ENCODE results near the gene ROR1.
"Not testable (repeated sequence)": the region's sequence is repeated elsewhere in the genome, so short reads cannot be mapped to it uniquely, and the experiment has no call there.

The ROR1 gene

DNA sequence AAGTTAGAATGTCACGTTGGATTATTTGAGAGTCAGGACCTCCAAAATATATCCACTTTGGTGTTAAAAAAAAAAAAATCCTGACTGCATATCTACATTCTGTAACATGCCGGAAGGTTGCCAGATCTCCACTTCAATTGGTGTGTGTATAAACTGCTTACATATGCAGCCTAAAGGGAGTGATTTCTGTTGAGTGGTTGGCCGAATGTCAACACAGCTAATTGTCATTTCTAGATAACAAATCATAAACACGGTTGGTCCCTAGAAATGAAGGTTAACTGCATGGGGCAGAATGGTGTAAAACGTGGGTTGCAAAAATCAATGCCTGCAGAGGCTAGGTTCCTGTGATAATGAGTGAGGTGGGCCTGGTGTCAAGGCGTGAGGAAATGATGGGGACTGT is 15.0 kb upstream of the ROR1 start:
- DNase-seq (ENCODE audit: low read depth, low spot score) = no peak

DNA sequence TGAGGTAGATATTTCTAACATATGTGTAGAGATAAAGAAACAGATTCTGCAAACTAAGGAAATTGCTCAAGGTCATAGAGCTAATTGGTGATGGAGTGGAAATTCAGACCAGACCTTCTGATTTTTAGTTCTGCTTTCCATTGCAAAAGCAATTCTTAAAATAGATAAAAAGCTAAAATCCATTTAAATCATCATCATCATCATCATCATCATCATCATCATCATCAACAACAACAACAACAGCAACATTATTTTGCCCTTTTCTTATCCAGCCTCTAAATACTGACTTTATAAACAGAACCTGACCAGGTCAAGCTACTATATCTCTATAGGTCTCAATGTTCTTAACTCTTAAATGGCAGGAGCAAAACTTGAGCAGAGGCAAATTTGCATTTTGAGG is 14.0 kb upstream of the ROR1 start:
- DNase-seq (ENCODE audit: low read depth, low spot score) = no peak

DNA sequence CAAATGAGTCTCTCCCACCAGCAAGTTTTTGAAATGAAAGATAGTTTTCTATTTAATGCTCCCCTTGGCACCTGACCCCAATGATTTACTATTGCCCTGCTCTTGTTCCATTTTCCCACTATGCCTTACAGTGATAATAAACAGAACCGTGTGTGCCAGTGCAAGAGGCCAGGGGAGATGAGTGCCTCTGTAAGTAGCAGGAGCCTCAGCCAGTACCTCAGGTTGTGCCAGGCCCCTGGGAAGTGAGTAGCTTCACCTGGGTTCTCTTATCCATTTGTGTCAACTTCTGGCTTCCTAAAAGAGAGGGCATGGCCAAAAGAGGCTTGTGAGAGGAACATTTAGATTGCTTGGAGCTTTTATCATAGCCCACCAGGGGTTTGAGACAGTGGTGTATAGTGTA is 3.4 kb upstream of the ROR1 start:
- DNase-seq (ENCODE audit: low read depth, low spot score) = no peak

DNA sequence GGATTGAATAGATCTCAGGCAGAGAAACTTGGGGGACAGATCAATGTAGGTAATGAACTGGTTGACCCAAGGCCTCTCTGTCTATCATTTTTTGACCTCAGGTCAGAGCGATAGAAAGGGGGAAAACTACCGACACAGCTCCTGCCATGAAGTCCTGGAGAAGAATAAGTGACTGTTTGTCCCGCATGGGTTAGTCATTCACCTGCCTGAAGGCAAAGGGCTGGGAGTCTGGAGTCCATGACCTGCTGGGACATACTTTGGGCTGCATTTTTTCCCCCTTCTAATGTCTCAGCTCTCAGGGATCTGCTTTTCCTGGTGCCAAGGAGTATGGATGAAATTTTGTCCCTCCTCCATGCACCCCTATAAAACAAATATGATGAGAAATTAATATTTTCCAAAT is 1.6 kb upstream of the ROR1 start:
- no peak for DNase-seq (ENCODE audit: low read depth, low spot score)

DNA sequence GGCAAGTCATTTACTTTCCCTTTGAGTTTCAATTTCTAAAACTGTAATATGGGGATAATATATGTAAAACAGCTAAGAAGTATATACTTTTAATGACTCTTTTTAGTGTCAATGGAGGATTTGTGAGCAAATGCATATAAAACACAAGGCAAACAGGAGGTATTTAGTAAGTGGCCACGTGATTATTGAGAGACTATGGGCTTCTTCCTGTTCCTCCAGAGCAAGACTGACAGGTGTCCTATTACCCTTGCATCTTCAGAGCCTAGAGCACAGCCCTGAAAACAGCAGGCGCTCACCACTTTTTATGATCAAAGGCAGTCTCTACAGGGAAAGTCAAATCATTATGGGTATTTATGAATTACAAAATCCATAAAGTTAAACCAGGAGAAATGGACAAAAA is 941 bp upstream of the ROR1 start:
- DNase-seq (ENCODE audit: low read depth, low spot score) = no peak

DNA sequence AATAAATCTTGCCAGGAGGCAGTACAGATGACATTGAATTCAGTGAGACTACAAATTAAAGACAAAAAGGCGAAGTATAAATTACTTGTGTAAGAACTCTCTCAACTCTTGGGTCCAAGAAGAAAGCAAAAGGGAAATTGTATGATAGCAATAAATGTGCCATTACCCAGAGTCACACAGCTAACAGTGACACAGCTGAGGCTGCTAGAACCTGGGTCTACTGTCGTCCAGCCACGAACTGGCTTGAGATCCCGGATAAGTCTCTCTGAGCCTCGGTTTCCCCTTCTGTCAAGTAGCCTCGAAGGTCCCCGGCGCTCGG is 362 bp upstream of the ROR1 start:
- no peak for DNase-seq (ENCODE audit: low read depth, low spot score)

DNA sequence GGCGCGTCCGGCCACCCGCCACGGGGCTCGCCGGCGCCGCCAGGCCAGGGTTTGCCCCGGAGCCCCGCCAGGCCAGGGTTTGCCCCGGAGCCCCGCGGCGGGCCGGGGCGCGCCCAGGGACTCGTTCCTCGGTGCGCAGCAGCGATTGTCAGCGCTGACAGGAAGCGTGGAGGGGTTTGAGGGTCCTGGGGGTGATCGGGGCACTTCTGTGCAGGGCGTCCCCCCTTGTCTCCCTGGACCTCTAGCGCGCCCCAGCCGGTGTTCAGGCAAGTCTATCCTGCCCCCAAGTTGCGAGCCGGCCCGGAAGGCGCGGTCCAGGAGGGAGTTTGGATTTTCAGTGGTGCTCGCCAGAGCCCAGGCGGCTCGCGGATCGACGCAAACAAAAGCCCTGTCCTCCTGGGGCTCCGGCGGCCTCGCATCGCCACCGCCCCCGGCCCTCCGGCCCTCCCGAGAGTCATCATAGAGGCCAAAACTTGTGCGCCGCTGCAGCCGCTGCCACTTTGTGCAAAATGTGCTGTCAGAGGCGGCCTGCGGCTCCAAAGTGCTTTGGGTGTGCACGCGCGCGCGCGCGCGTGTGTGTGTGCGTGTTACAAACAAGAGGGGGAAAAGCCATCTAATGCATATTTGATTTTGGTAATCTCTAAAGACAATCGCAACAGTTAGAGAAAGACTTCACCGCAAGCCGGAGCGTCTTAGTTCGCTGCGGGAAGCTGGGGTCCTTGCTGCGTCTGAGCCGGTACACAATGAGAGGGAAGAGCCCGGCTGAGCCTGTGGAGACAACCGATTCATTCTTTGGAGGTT is 1.0 kb downstream of the ROR1 start:
- DNase-seq (ENCODE audit: low read depth, low spot score) = no peak

DNA sequence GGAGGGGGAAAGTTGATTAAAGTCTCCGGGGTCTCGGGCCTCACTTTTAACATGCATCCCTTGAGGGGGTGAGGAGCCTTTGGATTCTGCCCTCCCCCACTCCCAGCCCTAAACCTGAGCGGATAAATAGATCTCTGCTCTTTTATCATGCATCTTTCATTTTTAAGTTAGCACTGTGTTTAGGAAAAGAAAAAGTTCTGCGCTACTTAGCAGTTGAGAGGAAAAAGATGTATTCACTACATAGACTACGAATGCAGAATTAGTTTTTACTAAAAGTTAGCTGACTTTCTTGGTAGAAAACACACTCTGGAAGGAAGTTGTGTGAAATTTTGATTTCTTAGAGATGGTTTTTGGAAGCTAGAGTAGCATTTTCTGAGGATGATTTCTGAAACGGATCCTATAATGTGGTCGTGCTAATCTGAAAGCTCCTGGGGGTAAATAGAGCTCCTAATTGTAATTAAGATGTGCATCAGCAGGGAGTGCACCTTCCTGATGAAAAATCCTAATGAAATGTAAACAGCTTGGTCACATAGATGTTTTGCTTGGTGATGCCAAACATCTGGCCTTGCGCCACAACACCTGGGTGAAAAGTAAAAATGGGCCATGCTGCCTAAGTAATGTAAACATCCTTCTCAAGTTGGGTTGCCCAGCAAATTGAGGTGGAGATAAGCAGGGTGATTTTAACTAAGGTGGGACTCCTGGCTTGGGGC is 1.8 kb downstream of the ROR1 start:
- no peak for DNase-seq (ENCODE audit: low read depth, low spot score)

DNA sequence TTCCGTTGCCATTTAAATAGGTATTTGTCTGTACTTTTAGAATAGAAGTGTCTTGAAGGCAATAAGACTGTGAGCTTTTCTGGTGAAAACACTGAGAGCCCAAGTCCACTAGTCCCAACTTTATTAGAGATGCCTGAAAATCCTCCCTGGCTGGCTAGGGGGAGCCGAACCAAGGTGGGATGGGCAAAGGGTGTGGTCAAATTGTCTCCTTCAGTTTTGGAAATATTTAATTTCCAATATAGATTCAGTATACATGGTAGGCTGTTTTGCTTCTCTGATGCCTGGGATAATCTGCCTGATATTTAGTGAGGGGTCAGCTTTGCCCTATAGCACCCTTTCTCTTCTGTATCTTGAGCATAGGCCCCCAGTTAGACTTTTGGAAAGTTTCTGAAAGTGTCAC is 3.5 kb downstream of the ROR1 start:
- DNase-seq (ENCODE audit: low read depth, low spot score) = no peak

DNA sequence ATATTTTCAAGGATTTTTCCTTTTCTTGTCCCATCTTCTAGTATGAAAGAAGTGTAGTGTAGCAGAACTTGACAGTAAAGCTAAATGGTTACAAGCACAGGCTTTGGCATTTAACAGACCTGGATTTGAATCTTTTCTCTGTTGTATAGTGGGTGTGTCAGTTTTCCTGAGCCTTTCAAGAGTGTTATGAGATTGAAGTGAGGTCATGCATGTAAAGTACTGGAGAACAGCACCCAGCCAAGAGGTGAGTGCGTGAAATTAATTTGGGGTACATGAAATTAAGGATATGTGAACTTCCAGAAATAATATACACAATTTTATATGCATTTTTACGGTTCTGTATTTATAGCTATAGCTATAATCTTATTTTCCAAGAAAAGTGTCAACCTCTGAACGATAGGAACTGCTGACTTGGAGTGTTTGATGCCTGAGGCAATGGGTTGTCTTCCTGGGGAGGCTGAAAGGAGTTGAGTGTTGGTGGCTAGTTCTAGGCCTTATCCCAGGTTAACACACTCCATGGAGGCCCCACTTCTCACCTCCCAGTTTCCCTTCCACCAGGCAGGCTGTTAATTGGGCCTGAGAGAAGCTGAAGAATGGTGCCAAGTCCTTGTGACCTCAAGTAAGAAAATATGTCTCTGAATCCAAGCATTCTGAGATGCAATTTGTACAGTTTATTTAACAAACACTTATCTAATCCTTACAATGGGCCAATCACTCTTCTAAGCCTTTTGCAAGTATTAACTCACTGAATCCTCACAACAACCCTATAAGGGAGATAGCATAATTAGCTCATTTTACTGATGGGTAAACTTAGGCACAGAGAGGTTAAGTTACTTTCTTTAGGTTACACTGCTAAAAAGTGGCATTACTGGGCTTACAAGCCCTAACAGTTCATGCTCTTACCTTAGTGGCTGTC is 4.4 kb downstream of the ROR1 start:
- DNase-seq (ENCODE audit: low read depth, low spot score) = no peak

DNA sequence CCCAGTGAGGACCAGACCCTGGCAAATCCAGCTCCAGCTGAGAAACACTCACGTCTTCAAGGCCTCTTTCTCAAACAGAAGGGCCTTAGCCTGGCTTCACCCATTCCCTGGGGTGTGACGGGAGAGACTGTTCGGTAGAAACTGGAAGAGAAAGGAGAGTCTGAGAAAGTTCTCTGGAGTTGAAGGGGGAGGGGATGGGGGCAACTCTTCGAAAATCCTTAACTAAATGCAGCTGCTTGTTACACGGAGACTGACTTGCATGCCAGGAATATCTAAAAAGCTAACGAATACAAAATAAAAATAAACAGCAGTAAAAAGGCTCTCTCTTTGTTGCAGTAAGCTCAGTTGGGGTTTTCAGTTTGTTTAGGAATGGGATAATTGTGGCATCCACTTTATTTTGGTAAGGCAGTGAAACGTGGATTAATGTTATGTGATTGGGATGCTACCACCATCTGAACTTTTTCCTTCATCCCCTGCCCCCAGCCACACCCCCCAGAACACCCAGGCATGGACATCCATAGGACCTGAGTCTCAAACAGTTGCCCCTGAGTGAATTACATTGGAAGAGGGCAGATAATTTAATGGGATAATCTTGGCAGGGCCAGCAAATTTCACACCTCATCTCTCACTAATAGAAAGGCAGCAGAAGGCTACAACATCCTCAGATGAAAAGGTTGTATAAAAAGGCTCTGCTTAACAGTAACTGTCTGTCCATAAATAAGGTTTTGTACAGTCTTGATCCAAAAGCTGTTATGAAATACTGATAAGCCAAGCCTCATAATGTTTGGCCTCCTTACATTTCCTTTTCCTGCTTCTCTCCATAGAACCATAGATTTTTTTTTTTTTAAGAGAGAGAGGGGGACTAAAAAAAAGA is 5.8 kb downstream of the ROR1 start:
- DNase-seq (ENCODE audit: low read depth, low spot score) = no peak

DNA sequence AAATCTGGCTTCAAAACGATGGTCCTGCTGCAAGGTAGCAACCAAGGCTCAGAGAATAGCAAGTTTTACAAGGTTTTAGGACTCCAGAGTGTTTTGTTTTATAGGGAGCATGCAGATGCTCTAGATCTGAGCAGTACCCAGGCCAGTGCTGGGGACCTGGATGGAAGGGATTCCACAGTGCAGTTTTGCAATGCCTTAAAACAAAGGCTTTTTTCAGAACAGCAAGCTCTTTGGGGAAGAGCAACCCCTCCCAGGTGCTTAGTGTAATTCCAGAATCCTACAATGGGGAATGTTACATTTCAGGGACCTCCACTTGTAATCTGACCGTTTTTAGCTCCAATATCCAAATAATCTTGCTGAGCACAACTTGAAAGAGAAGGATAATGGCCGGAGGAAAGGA is 6.7 kb downstream of the ROR1 start:
- DNase-seq (ENCODE audit: low read depth, low spot score) = no peak

DNA sequence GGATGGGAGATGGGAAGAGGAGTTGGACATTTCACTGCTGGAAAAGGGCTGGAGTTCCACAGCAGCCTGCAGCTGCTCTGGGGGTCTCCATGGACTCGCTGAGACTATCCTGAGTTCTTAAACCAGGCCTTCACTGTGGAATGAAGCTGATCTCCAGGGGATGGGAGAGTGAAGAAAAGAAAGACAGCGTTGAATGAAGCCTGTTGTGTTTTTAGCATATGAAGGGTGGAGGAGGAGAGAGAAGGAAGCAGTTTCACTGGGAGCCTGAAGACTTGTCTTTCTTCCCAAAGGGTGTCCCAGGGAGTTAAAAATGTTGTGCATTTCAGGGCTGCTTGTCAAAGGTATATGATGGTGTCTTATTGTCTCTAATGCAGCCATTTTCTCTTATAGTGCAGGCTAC is 9.2 kb downstream of the ROR1 start:
- DNase-seq (ENCODE audit: low read depth, low spot score) = no peak

DNA sequence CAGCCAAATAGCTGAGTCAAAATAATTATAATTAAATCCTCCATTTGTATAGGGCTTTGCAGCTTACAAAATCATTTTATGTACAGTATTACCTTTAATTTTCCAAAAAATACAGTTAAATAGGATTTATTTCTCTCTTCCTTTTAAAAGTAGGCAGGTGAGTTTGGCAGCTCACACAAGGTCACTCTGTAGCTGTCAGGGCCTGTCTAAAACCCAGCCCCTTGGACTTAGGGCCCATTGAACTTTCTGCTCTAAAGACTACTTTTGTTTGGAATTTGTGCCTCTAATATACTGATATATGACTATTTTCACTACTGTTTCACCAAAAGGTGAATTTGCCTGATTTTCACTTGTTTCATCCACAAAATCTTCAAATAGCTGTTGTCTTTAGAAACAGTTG is 10.3 kb downstream of the ROR1 start:
- no peak for DNase-seq (ENCODE audit: low read depth, low spot score)

DNA sequence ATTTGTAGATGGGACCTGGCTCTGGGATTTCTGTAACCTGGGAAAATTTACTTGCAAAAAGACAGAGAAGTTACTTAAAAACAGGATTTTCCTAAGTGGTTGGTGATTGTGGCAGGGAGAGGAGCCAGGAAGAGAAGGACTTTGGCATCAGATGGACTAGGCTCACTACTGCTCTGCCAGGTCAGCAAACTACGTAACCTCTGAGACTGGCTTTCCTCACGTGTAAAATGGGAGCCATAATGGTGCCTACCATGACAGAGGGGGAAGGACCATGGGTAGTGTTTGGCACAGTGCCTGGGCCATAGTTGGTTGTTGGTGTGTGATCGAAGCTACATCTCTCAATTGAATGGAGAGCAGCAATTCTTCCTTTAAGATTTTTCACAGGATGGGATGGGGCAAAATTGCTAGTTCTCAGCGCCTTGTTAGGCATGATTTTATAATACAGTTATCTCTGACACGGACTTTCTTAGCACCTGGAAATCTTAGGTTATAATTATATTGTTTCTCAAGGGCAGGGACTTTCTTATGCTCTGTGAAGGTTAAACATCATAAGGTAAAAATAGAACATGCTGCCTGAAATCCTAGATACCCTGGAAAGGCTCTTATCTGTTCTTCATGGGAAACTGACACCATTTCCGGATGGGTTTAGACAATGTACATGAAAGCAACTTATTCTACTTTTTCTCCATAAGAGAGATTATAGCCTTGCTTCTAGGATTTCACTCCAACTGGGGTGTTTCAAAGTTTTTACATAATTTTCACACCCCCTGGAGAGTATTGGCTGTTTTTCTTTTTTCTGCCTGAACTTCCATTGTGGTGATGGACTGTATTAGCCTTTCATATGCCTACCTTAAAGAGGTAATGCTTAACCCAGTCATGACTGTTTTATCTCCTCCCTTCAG is 10.9 kb downstream of the ROR1 start:
- DNase-seq (ENCODE audit: low read depth, low spot score) = no peak

DNA sequence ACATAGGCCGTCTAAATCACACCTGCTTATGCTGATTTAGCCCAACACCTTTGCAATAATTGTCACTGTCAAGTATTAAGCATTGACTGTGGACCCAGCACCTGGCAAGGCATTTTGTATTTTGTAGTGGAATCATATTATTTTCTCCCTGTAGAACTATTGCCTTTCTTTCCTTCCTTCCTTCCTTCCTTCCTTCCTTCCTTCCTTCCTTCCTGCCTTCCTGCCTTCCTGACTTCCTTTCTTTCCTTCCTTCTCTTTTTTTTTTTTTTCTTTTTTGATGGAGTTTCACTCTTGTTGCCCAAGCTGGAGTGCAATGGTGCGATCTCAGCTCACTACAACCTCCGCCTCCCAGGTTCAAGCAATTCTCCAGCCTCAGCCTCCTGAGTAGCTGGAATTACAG is 13.5 kb downstream of the ROR1 start:
- DNase-seq (ENCODE audit: low read depth, low spot score) = not testable (repeated sequence)

DNA sequence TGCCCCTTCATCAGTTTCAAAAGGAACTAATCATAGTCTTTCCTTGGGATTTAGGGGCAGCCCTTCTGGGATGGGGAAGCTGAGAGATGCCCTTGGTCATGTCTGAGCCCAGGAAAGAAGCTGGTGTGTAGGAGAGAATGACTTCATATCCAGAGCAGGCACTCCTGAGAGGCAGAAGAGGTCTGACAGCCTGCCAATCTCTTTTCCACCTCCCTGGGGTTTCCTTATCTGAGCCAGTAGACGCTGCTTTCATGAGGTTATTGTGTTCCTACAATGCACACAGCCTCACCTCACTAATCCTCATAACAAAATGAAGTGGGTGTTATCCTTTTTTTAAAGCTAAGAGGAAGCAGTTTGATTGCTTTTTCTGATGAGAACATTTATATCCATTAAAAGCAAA is 14.1 kb downstream of the ROR1 start:
- DNase-seq (ENCODE audit: low read depth, low spot score) = no peak

DNA sequence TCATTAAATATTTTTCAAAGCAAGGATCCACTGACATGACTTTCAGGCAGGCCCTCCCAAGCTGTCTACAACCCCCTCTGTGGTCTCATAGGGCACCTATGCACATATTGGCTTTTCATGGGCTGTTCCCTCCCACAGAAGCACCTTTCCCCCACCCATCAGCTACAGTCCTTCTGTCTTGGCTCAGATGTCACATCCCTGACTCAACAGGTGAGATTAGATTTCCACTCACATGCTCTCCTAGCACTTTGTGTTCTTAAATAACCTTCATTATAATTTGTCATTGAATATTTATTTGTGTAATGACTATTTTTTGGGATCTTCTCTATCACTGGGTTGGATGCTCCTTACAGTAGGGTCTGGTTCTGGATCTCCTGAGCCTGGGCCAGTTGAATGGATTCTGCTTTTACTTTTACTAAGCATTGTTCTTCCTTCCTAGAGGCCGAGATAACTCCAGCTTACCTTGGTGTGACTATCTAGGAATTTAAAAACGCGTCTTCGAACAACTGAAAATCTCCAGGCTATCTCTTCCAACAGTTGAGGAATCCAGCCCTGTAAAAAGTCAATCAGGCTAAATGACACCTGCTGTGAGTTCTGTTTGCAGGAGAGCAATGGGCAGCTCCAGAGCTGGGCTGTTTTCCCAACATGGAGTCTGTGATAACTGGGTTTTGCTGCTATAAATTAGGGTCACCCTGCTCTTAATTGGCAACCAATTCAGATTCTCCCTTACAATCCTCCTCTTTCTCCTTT is 16.2 kb downstream of the ROR1 start:
- no peak for DNase-seq (ENCODE audit: low read depth, low spot score)

DNA sequence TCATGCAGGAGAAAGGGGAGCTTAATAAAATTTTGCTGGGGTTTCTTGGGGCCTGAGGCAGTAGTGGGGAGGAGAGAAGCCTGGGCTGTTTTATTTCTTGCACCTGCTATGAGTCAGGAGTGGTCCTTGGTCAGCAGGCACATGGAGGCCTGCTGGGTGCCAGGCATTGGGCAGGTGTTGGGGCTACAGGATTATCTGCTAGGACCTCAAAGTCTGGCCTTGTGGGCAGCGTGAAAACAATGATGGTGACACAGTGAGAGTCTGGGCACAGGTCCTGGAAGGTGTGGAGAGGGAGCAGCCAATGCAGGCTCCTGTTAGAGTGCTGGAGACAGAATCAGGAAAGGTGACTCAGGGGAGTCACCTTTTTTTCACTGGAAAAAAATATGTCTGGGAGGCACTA is 17.2 kb downstream of the ROR1 start:
- no peak for DNase-seq (ENCODE audit: low read depth, low spot score)

DNA sequence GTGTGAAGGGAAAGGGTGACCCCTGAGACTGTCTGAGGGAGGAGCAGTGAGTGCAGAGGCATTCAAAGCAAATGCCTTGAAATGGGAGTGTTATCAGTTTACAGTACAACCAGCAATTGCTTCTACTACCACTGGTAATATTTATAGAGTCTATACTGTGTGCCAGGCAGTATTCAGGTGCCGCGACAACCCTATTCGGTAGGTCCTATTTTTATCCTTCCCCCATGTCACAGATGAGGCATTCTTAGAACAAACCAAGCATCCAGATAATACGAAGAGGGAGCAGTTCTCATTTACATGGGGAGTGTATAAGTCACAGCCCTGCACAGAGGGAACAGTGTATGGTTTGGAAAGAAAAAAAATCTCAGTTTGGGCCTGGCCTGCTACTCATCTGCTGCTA is 18.3 kb downstream of the ROR1 start:
- DNase-seq (ENCODE audit: low read depth, low spot score) = no peak

Measured in activated CD4-positive, CD25-positive, alpha-beta regulatory T cell treated with anti-CD3 and anti-CD28 coated beads, Interleukin-2, amount 50 U/mL, for 16 hours (primary cell).